HG02763 (cell line): ENCODE results near the gene PDCD5.
"Not testable (repeated sequence)": the region's sequence is repeated elsewhere in the genome, so short reads cannot be mapped to it uniquely, and the experiment has no call there.

ENCODE experiments used
- ATAC-seq: cut with Tn5 transposase; IDR thresholded peaks from one replicate; pipeline ENCODE4 v1.9.1; 2021; ENCODE audit warnings: mild to moderate bottlenecking, moderate library complexity; ENCODE audit not compliant: unreplicated experiment

Gene PDCD5

GRCh38 chr19:32576790-32577189 is 4.2 kb upstream of the PDCD5 start:
- ATAC-seq: no peak

GRCh38 chr19:32580353-32580900 is 563 bp upstream of the PDCD5 start:
- peak; percentile 14 for ATAC-seq

GRCh38 chr19:32581705-32582179 is 752 bp downstream of the PDCD5 start:
- no peak for ATAC-seq

GRCh38 chr19:32587747-32588504 is 6.9 kb downstream of the PDCD5 start:
- ATAC-seq: not testable (repeated sequence)

GRCh38 chr19:32594021-32594420 is 13.0 kb downstream of the PDCD5 start:
- ATAC-seq: no peak

- ATAC-seq: no peak
Measured at GRCh38 chr19:32595491-32595890, 14.5 kb downstream of the PDCD5 start.

GRCh38 chr19:32598022-32598421 is 17.0 kb downstream of the PDCD5 start:
- no peak for ATAC-seq

- no peak for ATAC-seq
Measured at GRCh38 chr19:32599258-32599657, 18.3 kb downstream of the PDCD5 start.

- ATAC-seq: no peak
Measured at GRCh38 chr19:32599736-32600157, 18.8 kb downstream of the PDCD5 start.

GRCh38 chr19:32603961-32604360 is 23.0 kb downstream of the PDCD5 start:
- no peak for ATAC-seq

GRCh38 chr19:32605544-32605943 is 24.6 kb downstream of the PDCD5 start:
- no peak for ATAC-seq

- ATAC-seq: no peak
Measured at GRCh38 chr19:32606289-32606688, 25.3 kb downstream of the PDCD5 start.

GRCh38 chr19:32607479-32607878 is 26.5 kb downstream of the PDCD5 start:
- no peak for ATAC-seq

GRCh38 chr19:32611161-32611560 is 30.2 kb downstream of the PDCD5 start:
- ATAC-seq: no peak

- ATAC-seq: no peak
Measured at GRCh38 chr19:32613008-32613407, 32.0 kb downstream of the PDCD5 start.

GRCh38 chr19:32614916-32615315 is 33.9 kb downstream of the PDCD5 start:
- ATAC-seq: no peak

GRCh38 chr19:32615569-32615968 is 34.6 kb downstream of the PDCD5 start:
- ATAC-seq: no peak

GRCh38 chr19:32619051-32619685 is 38.2 kb downstream of the PDCD5 start:
- ATAC-seq: no peak

GRCh38 chr19:32622002-32622401 is 41.0 kb downstream of the PDCD5 start:
- ATAC-seq: no peak

- no peak for ATAC-seq
Measured at GRCh38 chr19:32624410-32624809, 43.4 kb downstream of the PDCD5 start.

- ATAC-seq: no peak
Measured at GRCh38 chr19:32626969-32627368, 46.0 kb downstream of the PDCD5 start.

- ATAC-seq: no peak
Measured at GRCh38 chr19:32627714-32628270, 46.8 kb downstream of the PDCD5 start.
